Gastroesophageal sphincter (tissue), 3 donors: ENCODE measurements around the gene NAGPA.

ENCODE experiments used
- CTCF ChIP-seq, 4 experiments: fragments of 200-600 bp in 2 of 4; fragments of 450-650 bp in 2 of 4; sonication (generic) in 1 of 4; IDR thresholded peaks; one replicate each; pipeline ENCODE4 v1.5.1; 2017 to 2019; ENCODE audit warnings: antibody characterized with exemption in 4 of 4, mild to moderate bottlenecking in 2 of 4, moderate library complexity in 2 of 4
- EP300 ChIP-seq: sonication (generic); formaldehyde crosslinking; IDR thresholded peaks from one replicate; pipeline ENCODE4 v1.6.1; 2017; ENCODE audit warnings: antibody characterized with exemption, mild to moderate bottlenecking
- POLR2A ChIP-seq, 2 donors: fragments of 450-650 bp; IDR thresholded peaks; one replicate each; pipeline ENCODE4 v1.6.1; 2017; ENCODE audit warnings: antibody characterized with exemption in 2 of 2, mild to moderate bottlenecking in 2 of 2, moderate library complexity in 1 of 2
- POLR2AphosphoS5 ChIP-seq: sonication (generic); formaldehyde crosslinking; IDR thresholded peaks from one replicate; pipeline ENCODE4 v1.6.1; 2017; ENCODE audit warnings: antibody characterized with exemption

- TF ChIP-seq CTCF (IDR thresholded peaks at IDR 0.05) (no peak), EP300 (no peak), POLR2A (IDR thresholded peaks at IDR 0.05) (no peak), POLR2AphosphoS5 (no peak)
Observed at GRCh38 chr16:5024632-5025031, 9.1 kb downstream of the NAGPA start.
